Measurements from ENCODE around the gene MXD1. TPM values are rescaled to one million over a fixed set of nuclear protein-coding genes. Genes with fewer than 3 reads are reported as not detected.

MXD1 gene
- total and polyA plus RNA-seq, 9 of the 15 experiments (the other 6 are each of a cell fraction or from before 2014, with no cell fraction given) = 6.7 to 35.9 (median 11.0) TPM

- TF ChIP-seq CHD7 (IDR thresholded peaks at IDR 0.05; ENCODE audit: low read depth, low read length) = no peak
- no peak for TF ChIP-seq COPS2 (conservative IDR thresholded peaks at IDR 0.05)
- no peak for TF ChIP-seq BDP1 (IDR thresholded peaks at IDR 0.05; ENCODE audit: insufficient read depth, insufficient read length)
- TF ChIP-seq CSDE1 (IDR thresholded peaks at IDR 0.05) = no peak
- no peak for TF ChIP-seq TCF15 (CRISPR knock-in tag; IDR thresholded peaks at IDR 0.05)
- TF ChIP-seq ZC3H4 (CRISPR knock-in tag; IDR thresholded peaks at IDR 0.05; ENCODE audit: borderline replicate concordance) = no peak
- no peak for TF ChIP-seq SUPT5H (IDR thresholded peaks at IDR 0.05)
- TF ChIP-seq ZNF695 (CRISPR knock-in tag; IDR thresholded peaks at IDR 0.05) = no peak
- no peak for TF ChIP-seq KDM2B (CRISPR knock-in tag; IDR thresholded peaks at IDR 0.05)
Observed at GRCh38 chr2:69937968-69938367, 23.1 kb downstream of the MXD1 start (continued).

All from K562 (cell line).